ENCODE data around the gene MEG3. TPM values are rescaled to one million over a fixed set of nuclear protein-coding genes. Genes with fewer than 3 reads are reported as not detected.

Gene MEG3
- total and polyA plus RNA-seq, 2 of the 4 experiments (the other 2 are of a cell fraction): 31.5 to 556 TPM

DNA sequence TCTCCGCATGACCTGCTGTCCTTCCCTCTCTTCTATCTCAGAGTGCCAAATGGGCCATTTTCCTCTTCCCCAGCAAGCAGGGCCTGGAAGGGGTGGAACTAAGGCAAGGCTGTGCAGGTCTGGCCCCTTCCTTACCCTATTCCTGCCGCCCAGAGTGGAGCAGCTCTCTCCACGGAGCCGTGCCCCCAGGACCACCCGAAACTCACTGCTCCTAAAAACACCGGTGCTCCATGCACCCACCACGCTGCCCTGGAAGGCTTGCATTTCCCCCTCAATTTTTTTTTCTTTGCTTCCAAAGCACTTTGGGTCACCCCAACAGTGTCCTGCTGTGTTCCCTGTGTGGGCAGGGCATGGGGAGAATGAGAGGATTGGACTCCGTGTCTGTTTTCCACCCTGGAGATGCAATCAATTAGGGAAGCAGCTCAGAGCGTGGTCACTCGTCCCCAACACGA is 48.5 kb upstream of the MEG3 start:
- Histone ChIP-seq H2BK120ac (ENCODE audit: low read depth, low read length) (no peak overlapping the region), H2BK20ac (ENCODE audit: low read depth, low read length) (no peak overlapping the region), H3K56ac (ENCODE audit: extremely low read depth, insufficient read depth, low read length) (no peak overlapping the region), H3K9me1 (ENCODE audit: insufficient read depth, low read length) (no peaks in the 10 kb centered on the region), H3K18ac (ENCODE audit: low read depth, low read length) (no peak overlapping the region), H3K4ac (ENCODE audit: low read depth, low read length) (no peak overlapping the region), H3K14ac (replicated peaks; ENCODE audit: low read depth, low read length) (no peak overlapping the region), H2AFZ (replicated peaks; ENCODE audit: low read length, poor library complexity) (no peak overlapping the region), H2AK9ac (replicated peaks; ENCODE audit: low read depth, low read length, poor library complexity) (no peak overlapping the region), H3K4me3 (ENCODE audit: insufficient read depth, low read depth, low read length) (no peak overlapping the region), H4K5ac (ENCODE audit: low read depth, low read length) (no peak overlapping the region), H3K23ac (ENCODE audit: low read depth, low read length) (no peak overlapping the region), H4K20me1 (ENCODE audit: insufficient read depth, low read length) (no peaks in the 10 kb centered on the region), H2AK5ac (ENCODE audit: low read depth, low read length) (no peak overlapping the region), H3K36me3 (ENCODE audit: control insufficient read depth, insufficient read depth, low read length) (no peaks in the 10 kb centered on the region), H2BK15ac (ENCODE audit: low read depth, low read length) (no peak overlapping the region), H3K79me1 (ENCODE audit: low read depth in 1 of 2, low read length in 2 of 2) (no peaks in the 10 kb centered on the region), H3K4me1 (ENCODE audit: control insufficient read depth, insufficient read depth, low read length) (peaks cover 9% of the 10 kb centered on the region; the same call in 1 of the 2 replicates), H4K8ac (ENCODE audit: low read depth in 2 of 2, low read length in 2 of 2) (no peak overlapping the region), H3K27ac (ENCODE audit: insufficient read depth, low read length) (no peak overlapping the region), H3K9ac (ENCODE audit: low read depth, low read length) (no peak overlapping the region), H4K91ac (ENCODE audit: insufficient read depth, low read depth, low read length) (no peak overlapping the region), H3K27me3 (ENCODE audit: control insufficient read depth, insufficient read depth, low read length) (peaks cover 29% of the 10 kb centered on the region), H3K4me2 (ENCODE audit: low read depth, low read length) (no peak overlapping the region), H3K9me3 (ENCODE audit: control insufficient read depth, insufficient read depth, low read length) (no peaks in the 10 kb centered on the region), H2BK5ac (ENCODE audit: low read depth, low read length, poor library complexity, severe bottlenecking) (no peak overlapping the region)
- ATAC-seq (ENCODE audit: low read depth) (no peak), DNase-seq (no peak)
- dilution Hi-C loops (cut with HindIII; ENCODE audit: low sequenced_read_pairs, unreplicated experiment) (no loop called here), in situ Hi-C loops (cut with MboI; ENCODE audit: low sequenced_read_pairs) (no loop called here), intact Hi-C loops (cut with micrococcal nuclease) (no loop called here)
- CTCF ChIA-PET: no interaction called here
- no peak for TF ChIP-seq RCOR1 (IDR thresholded peaks at IDR 0.05; ENCODE audit: insufficient replicate concordance, low read length)
- no peak for TF ChIP-seq BHLHE40 (IDR thresholded peaks at IDR 0.05; ENCODE audit: low read depth, low read length)
- TF ChIP-seq, protein P1, sequence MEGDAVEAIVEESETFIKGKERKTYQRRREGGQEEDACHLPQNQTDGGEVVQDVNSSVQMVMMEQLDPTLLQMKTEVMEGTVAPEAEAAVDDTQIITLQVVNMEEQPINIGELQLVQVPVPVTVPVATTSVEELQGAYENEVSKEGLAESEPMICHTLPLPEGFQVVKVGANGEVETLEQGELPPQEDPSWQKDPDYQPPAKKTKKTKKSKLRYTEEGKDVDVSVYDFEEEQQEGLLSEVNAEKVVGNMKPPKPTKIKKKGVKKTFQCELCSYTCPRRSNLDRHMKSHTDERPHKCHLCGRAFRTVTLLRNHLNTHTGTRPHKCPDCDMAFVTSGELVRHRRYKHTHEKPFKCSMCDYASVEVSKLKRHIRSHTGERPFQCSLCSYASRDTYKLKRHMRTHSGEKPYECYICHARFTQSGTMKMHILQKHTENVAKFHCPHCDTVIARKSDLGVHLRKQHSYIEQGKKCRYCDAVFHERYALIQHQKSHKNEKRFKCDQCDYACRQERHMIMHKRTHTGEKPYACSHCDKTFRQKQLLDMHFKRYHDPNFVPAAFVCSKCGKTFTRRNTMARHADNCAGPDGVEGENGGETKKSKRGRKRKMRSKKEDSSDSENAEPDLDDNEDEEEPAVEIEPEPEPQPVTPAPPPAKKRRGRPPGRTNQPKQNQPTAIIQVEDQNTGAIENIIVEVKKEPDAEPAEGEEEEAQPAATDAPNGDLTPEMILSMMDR (conservative IDR thresholded peaks at IDR 0.05; ENCODE audit: low read depth, low read length): no peak
- no peak for TF ChIP-seq POLR2A (IDR thresholded peaks at IDR 0.05; ENCODE audit: low read depth, low read length)
- no peak for TF ChIP-seq NFE2L2 (IDR thresholded peaks at IDR 0.05; ENCODE audit: low read depth, low read length)
- TF ChIP-seq RAD21 (IDR thresholded peaks at IDR 0.05; ENCODE audit: low read length): no peak
- BruUV-seq (replicated peaks): no TSS peak
- no CpG with 5 or more reads among the region's 11 CpGs for WGBS, 2 experiments (ENCODE audit: extremely low coverage in 2 of 2, insufficient read length in 1 of 2)
- POLR2A ChIA-PET (ENCODE audit: unreplicated experiment): no interaction called here
